Stimulated activated naive CD8-positive, alpha-beta T cell treated with anti-CD3 and anti-CD28 coated beads, Interleukin-15, Interleukin-2, amounts not matched to agents 100 ng/mL and 50 ng/mL, for 24 hours (primary cell): Measurements from ENCODE around the gene WDFY2.

Source experiments
- H3K27ac Mint-ChIP-seq: one replicate; pipeline ENCODE4 v1.8.0; 2021; ENCODE audit warnings: mild to moderate bottlenecking, mixed read lengths
- H3K27me3 Mint-ChIP-seq: one replicate; pipeline ENCODE4 v1.8.0; 2021; ENCODE audit warnings: mixed read lengths
- H3K36me3 Mint-ChIP-seq: one replicate; pipeline ENCODE4 v1.8.0; 2021; ENCODE audit warnings: low read depth, mixed read lengths
- H3K4me1 Mint-ChIP-seq: one replicate; pipeline ENCODE4 v1.8.0; 2021; ENCODE audit warnings: low read depth, mixed read lengths
- H3K4me3 Mint-ChIP-seq: one replicate; pipeline ENCODE4 v1.8.0; 2021; ENCODE audit warnings: mild to moderate bottlenecking, mixed read lengths
- H3K9me3 Mint-ChIP-seq: one replicate; pipeline ENCODE4 v1.8.0; 2021; ENCODE audit warnings: mixed read lengths

Gene WDFY2

DNA sequence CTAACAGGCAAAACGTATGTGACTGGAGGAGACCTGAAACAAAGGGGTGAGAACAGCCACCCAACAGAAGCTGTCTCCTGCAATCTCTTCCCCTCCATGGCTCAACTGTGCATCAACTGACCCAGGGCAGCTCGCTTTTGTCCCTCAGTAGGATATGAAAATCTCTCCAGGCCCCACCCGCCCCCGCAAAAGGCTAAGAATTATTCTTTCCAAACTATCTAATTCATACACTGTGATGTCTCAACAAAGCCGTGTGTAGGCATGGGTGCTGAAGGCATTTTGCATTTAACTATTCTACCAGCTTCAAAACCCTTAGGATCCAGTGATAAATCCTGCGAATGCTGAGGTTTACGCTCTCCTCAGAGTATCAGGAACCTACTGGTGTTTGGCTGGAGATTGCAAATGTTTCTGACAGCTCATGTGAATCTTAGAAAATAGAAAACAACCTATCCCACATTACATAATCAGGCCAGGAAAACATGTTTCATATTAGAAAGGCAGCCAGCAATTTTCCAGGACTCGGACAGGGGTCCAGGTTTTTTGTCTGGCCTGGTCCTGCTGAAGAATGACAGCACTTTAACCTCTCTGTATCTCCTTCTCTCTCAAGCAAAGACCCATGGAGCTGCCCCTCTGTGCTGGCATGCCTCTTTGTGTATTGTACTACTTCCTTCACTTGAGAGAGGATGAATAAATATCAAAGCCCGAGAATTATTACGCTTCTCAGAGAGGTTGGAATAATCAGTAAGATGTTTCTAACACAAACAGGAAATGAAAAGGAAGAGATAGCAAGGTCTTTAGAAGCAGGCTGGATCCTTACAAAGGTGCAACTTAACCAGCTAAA lies 202.4 kb downstream of the WDFY2 start:
- no peak overlapping the region for H3K4me3 Mint-ChIP-seq
- peaks cover 10% of the 10 kb centered on the region for H3K36me3 Mint-ChIP-seq
- H3K27me3 Mint-ChIP-seq: no peaks in the 10 kb centered on the region
- no peaks in the 10 kb centered on the region for H3K9me3 Mint-ChIP-seq
- no peak overlapping the region for H3K27ac Mint-ChIP-seq
- H3K4me1 Mint-ChIP-seq: no peaks in the 10 kb centered on the region

DNA sequence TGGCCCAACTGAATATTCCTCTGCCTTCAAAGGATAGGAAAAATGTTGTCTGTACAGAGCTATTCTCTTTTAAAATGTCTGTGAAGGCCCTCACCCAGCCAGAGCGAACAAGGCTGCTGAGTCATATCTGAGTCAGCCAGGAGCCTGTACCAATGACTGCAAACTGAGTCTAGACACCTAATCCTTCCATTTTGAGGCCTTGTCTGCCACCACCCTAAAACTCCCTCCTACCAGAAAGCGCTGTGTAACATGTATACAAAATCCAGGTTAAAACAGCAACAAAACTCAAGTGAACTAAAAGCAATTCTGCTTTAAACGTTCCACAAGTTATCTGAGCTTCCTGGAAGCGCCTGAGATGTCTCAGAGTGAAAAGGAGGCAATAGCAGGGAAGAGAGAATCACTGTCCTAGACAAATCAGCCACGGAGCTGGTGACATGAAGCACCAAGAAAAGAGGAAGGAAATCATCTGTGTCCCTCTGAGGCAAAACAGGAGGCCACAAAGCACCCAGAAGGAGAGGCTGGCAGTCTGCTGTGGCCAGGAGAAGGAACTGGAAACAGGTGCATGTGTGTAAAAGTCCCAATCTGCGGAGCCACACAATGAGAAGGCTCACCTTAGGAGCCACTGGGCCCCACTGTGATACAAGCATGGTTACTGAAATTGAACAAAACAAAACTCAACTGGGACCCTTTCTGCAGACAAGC lies 209.5 kb downstream of the WDFY2 start:
- no peaks in the 10 kb centered on the region for H3K27me3 Mint-ChIP-seq
- peaks cover 16% of the 10 kb centered on the region for H3K36me3 Mint-ChIP-seq
- peak overlapping the region; percentile 93 for H3K27ac Mint-ChIP-seq
- no peaks in the 10 kb centered on the region for H3K9me3 Mint-ChIP-seq
- H3K4me1 Mint-ChIP-seq: peaks cover 50% of the 10 kb centered on the region
- H3K4me3 Mint-ChIP-seq: peak overlapping the region; percentile 51

DNA sequence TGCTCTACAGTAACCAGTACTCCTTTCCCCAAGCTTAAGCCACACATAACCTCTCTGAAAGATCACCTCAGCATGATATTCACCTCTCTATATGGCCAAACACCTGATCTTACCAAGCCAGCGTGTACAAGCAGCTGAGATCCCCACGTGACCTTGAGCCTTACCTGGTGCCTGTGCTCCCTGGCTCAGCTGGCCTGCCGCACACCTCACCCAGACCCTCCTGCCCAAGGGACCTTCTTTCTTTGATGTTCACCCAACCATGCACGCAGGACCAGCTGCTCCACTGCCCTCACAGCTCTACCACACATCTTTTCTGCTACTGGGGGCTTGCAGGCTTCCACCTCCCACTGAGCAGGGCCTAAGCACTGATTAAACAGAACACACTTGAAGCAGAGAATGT lies 210.7 kb downstream of the WDFY2 start:
- H3K27ac Mint-ChIP-seq: no peak overlapping the region
- peaks cover 50% of the 10 kb centered on the region for H3K4me1 Mint-ChIP-seq
- H3K4me3 Mint-ChIP-seq: no peak overlapping the region
- no peaks in the 10 kb centered on the region for H3K27me3 Mint-ChIP-seq
- H3K9me3 Mint-ChIP-seq: no peaks in the 10 kb centered on the region
- peaks cover 10% of the 10 kb centered on the region for H3K36me3 Mint-ChIP-seq

DNA sequence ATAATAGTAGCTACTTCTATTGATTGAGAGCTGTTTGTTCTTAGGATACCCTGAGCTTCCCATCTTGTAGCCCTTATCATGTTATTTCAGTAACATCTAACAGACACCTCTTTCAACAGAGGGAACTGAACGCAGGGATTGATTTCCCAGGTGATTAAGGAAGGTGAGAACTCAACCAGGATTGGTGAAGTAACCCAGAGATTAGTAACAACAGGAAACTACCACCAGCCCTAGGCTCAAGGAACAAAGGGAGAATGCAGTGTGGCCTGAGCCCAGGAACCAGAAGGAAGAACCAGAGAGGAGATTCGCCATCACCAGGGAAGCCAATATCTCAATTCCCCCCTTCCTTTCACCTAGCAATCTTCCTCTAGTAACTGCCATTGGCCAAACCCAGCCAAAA lies 211.2 kb downstream of the WDFY2 start:
- H3K27me3 Mint-ChIP-seq: no peaks in the 10 kb centered on the region
- peaks cover 50% of the 10 kb centered on the region for H3K4me1 Mint-ChIP-seq
- no peak overlapping the region for H3K4me3 Mint-ChIP-seq
- H3K36me3 Mint-ChIP-seq: peaks cover 10% of the 10 kb centered on the region
- peak overlapping the region; percentile 34 for H3K27ac Mint-ChIP-seq
- H3K9me3 Mint-ChIP-seq: no peaks in the 10 kb centered on the region

DNA sequence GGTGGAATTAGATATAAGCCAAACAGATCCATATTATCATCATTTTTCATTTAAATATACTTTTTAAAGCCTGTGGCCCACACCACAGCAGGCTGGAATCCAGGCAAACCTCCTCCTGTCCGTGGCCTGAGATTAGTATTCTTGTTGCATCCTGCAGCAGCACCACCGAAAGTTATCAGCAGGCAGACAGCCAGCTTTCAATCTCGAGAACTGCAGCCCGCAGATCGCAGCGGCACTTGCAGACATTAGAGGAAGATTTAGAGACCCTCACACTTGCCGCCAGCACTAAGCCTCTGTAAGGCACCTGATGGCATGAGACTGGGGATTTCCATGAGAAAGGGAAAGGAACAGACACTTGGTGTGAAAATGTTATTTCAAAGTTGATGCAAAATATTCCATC lies 212.3 kb downstream of the WDFY2 start:
- peaks cover 10% of the 10 kb centered on the region for H3K36me3 Mint-ChIP-seq
- no peak overlapping the region for H3K4me3 Mint-ChIP-seq
- peaks cover 53% of the 10 kb centered on the region for H3K4me1 Mint-ChIP-seq
- H3K9me3 Mint-ChIP-seq: no peaks in the 10 kb centered on the region
- H3K27ac Mint-ChIP-seq: no peak overlapping the region
- H3K27me3 Mint-ChIP-seq: no peaks in the 10 kb centered on the region

DNA sequence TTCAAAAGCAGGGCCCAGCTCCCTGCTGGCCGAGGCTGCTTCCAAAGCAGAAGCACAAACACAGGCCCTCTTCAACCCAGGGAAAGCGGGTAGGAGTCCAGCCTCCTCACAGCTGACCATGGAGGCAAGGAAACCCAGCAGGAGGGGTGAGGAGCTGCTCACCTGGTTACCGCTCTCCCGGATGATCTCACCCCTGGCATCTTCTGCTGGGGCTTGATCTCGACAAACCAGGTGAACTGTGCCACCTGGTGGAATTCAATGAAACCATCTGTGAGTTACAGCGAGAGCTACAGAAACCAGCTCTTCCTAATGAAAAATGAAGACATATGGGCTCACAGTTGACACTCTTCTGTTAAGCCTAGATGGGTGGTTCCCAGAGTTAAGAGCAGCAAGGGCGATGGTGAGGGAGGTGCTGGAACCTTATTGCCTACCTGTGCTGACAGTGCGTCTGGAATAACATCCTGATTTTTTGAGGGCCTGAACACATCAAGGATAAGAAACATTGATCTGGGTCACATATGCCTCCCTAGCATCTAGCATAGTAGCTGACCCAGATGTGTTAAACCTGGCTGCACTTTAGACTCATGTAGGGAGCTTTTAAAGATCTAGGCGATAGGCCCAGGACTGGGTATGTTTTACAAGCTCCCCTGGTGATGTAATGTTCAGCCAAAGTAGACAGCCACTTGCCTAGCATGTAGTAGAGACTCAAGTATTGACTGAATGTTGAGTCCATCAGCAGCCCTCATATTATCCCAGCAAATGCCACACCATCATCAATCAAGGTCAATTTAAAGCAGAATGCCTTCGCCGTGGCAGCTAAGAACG lies 213.6 kb downstream of the WDFY2 start:
- Mint-ChIP-seq H3K36me3 (peaks cover 7% of the 10 kb centered on the region), H3K4me1 (peaks cover 60% of the 10 kb centered on the region), H3K27ac (no peak overlapping the region), H3K9me3 (no peaks in the 10 kb centered on the region), H3K4me3 (no peak overlapping the region), H3K27me3 (no peaks in the 10 kb centered on the region)

DNA sequence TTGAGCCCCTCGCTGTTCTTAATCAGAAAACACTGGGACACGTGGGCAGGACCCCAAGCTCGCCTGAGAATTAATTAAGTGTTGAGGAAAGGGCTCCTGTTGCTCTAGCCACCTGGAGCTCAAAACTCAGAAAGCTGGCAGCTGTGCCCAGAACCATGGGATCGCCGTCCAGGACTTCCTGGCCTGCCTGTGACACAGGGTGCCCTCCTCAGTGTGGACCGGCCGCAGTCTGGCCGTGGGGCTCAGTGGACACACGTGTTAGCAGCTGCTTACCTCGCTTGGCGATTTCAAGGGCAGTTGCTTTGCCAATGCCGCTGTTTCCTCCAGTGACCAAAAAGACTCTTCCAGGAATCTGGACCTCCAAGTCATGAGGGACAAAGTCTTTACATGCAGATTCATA lies 215.0 kb downstream of the WDFY2 start:
- H3K27me3 Mint-ChIP-seq: no peaks in the 10 kb centered on the region
- H3K4me3 Mint-ChIP-seq: no peak overlapping the region
- peaks cover 3% of the 10 kb centered on the region for H3K36me3 Mint-ChIP-seq
- H3K27ac Mint-ChIP-seq: no peak overlapping the region
- H3K9me3 Mint-ChIP-seq: no peaks in the 10 kb centered on the region
- peaks cover 53% of the 10 kb centered on the region for H3K4me1 Mint-ChIP-seq

- no peak overlapping the region for H3K4me3 Mint-ChIP-seq
- peaks cover 54% of the 10 kb centered on the region for H3K4me1 Mint-ChIP-seq
- H3K27ac Mint-ChIP-seq: no peak overlapping the region
- peaks cover 8% of the 10 kb centered on the region for H3K36me3 Mint-ChIP-seq
- H3K9me3 Mint-ChIP-seq: no peaks in the 10 kb centered on the region
- H3K27me3 Mint-ChIP-seq: no peaks in the 10 kb centered on the region
Observed at GRCh38 chr13:51800486-51800885, 216.2 kb downstream of the WDFY2 start.

DNA sequence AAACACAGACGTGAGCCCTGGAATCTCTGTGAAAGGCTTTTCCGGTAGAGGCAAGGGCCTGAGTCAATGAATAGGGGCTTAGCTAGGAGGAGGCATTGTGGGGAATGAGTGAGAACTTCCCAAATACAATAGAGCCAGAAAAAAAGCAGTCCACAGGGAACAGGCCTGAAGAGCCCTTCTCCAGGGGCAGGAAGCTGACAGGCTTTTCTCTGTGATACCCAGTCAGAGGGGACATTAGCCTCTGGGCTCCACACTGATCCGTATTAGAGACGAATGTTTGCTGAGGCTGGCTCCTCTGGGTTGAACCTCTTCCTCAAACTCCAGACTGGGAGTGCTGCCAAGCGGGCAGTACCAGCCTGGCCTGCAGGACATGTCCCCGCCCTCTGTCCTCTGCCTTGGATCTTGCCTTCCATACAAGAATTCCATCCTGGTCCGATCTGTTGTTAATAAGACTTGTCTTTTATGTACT lies 217.4 kb downstream of the WDFY2 start:
- Mint-ChIP-seq H3K36me3 (peaks cover 11% of the 10 kb centered on the region), H3K27me3 (no peaks in the 10 kb centered on the region), H3K27ac (peak overlapping the region; percentile 100), H3K4me3 (peak overlapping the region; percentile 95), H3K9me3 (no peaks in the 10 kb centered on the region), H3K4me1 (peaks cover 55% of the 10 kb centered on the region)

DNA sequence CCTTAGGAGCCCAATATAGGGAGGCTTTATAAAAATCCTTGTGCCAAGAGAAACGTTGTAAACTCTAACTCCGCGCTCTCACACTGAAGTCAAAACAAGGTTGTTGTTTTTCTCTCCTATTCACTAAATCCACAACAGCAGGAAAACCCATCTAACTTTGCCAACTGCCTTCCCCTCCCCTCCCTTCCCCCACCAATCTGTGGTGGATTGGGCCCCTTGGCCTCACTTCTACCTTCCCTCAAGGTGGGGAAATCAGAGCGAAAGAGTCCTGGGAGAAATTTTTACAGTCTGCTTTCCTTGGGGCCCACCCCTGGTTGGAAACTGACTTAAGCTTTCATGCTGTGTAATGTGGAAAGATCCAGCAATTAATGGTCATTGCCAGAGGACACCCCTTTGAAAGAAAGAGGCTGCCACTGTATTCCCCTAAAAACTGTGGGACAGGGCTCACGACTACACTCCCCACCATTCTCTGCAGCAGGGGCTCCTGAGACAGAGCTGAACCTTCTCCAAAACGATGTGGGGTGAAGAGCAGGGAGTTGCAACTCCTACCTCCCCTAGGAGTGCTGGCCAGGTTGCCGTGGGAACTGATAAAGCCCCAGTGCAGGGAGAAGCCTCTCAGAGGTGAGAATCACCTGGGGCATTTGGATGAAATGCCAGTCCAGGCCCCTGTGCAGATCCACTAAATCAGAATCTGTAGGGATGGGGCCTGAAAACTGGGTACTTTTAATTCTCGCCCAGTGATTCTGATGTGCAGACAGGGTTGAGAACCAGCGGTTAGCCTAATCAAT lies 218.6 kb downstream of the WDFY2 start:
- H3K4me3 Mint-ChIP-seq: peak overlapping the region; percentile 95
- peaks cover 10% of the 10 kb centered on the region for H3K36me3 Mint-ChIP-seq
- H3K27me3 Mint-ChIP-seq: no peaks in the 10 kb centered on the region
- H3K4me1 Mint-ChIP-seq: peaks cover 51% of the 10 kb centered on the region
- no peaks in the 10 kb centered on the region for H3K9me3 Mint-ChIP-seq
- peak overlapping the region; percentile 100 for H3K27ac Mint-ChIP-seq

GRCh38 chr13:51803422-51804294 lies 219.4 kb downstream of the WDFY2 start, which contains the start of gene DHRS12:
TSS of gene DHRS12 (minus strand) at chr13:51804163. CDS start at chr13:51799659, 4,504 bp downstream.
- Mint-ChIP-seq H3K36me3 (peaks cover 10% of the 10 kb centered on the region), H3K27ac (peak within 1 kb of the TSS; percentile 100), H3K4me1 (peaks cover 49% of the 10 kb centered on the region), H3K4me3 (peak within 1 kb of the TSS; percentile 95), H3K27me3 (no peaks in the 10 kb centered on the region), H3K9me3 (no peaks in the 10 kb centered on the region)

GRCh38 chr13:51804295-51805172 lies 220.3 kb downstream of the WDFY2 start:
- peak overlapping the region; percentile 88 for H3K4me3 Mint-ChIP-seq
- H3K4me1 Mint-ChIP-seq: peaks cover 49% of the 10 kb centered on the region
- peaks cover 17% of the 10 kb centered on the region for H3K36me3 Mint-ChIP-seq
- peak overlapping the region; percentile 94 for H3K27ac Mint-ChIP-seq
- no peaks in the 10 kb centered on the region for H3K9me3 Mint-ChIP-seq
- no peaks in the 10 kb centered on the region for H3K27me3 Mint-ChIP-seq

DNA sequence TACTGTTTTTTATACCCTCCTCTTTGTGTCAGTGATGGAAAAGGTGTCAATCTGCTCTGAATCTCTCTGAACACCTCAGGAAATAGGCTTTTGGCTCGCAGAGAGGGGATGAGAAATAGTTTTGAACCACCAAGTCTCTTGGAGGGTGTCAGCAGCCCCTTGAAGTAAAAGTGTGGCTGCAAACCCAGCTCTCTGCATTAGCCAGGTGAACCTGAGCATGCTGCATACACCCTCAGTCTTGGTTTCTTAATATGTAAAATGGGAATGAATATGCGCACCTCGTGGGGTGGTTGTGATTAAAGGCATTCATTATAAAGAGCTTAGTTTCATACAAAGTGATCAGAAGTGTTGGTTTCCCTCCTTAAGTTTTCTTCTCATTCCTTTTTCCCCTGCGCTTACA lies 221.1 kb downstream of the WDFY2 start:
- no peaks in the 10 kb centered on the region for H3K27me3 Mint-ChIP-seq
- H3K9me3 Mint-ChIP-seq: no peaks in the 10 kb centered on the region
- H3K36me3 Mint-ChIP-seq: peaks cover 17% of the 10 kb centered on the region
- H3K4me3 Mint-ChIP-seq: peak overlapping the region; percentile 88
- peaks cover 49% of the 10 kb centered on the region for H3K4me1 Mint-ChIP-seq
- peak overlapping the region; percentile 94 for H3K27ac Mint-ChIP-seq
